ENCODE data around the gene GJB2.

Gene GJB2

DNA sequence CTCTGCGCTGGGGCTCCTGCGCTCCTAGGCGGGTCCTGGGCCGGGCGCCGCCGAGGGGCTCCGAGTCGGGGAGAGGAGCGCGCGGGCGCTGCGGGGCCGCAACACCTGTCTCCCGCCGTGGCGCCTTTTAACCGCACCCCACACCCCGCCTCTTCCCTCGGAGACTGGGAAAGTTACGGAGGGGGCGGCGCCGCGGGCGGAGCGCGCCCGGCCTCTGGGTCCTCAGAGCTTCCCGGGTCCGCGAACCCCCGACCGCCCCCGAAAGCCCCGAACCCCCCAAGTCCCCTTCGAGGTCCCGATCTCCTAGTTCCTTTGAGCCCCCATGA lies at the start of gene GJB2:
GJB2 (minus strand) TSS at position 103 of the 326 bp plus-strand sequence. CDS start 3,357 bp downstream, outside the sequence.
- no peak for DNase-seq

DNA sequence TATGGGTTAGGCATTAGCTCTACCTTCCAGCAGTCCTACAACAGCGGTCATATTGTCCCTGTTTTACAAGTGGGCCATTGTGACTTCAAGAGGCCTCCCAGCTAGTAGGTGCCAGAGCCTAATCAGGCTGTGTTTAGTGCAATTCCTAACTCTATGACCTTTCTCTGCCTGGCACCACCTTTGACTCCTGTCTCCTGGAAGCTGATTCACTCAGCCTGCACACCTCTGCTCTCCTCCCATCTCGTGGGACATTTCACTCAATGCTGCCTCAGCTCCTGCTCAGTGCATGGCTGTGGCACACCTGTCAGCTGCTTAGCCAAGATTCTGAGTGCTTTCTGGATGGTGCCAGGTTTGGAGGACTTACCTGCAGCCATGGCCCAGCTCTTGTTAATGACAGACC lies 48.9 kb upstream of the GJB2 start:
- no peak for DNase-seq

DNA sequence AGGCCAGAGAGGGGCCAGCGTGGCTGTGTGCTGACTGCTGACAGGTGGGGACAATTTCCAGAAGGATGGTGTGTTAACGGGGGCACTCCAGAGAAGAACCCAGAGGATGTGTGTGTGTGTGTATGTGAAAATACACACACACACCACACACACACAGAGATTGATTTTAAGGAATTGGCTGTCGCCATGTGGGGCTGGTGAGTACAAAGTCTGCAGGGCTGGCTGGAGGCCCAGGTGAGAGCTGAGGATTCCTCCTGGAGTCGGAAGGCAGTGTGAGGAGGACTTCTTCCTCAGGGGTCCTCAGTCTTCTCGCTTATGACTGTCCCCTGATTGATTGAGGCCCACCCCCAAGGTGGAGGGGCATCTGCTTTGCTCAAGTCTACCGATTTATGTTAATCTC lies 47.0 kb upstream of the GJB2 start:
- DNase-seq = no peak

DNA sequence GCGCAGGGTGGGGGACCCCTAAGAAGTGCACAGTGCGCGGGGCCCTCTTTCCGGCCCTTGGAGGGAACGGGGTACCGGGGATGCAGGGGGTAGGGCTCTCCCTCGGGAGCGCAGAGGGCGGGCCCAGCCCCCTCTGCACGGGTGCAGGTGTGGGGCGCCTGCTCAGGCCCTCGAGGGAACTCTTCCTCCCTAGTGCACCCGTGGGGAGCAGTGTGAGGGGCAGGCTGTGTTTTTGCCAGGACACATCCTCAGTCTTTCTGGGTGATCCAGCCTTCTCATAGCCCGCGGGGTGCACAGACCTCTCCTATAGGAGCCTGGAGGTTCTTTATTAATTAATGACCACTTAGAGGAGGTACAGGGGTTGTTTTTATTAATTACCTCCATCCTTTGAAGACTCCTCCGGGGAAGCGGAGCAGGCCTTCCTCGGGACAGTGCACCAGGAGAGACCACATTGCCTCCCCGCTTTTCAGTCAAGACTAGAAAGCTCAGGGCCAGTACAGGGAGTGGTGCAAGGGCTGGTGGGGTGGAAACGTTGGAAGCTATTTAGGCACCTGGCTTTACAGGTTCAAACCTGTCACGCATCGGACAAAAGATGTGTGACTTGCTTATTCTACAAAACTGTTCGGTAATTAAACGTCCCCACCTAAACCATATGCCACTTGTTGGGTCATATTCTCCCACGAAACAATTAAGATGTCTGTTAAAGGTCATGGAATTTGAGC lies 40.0 kb upstream of the GJB2 start:
- no peak for DNase-seq

DNA sequence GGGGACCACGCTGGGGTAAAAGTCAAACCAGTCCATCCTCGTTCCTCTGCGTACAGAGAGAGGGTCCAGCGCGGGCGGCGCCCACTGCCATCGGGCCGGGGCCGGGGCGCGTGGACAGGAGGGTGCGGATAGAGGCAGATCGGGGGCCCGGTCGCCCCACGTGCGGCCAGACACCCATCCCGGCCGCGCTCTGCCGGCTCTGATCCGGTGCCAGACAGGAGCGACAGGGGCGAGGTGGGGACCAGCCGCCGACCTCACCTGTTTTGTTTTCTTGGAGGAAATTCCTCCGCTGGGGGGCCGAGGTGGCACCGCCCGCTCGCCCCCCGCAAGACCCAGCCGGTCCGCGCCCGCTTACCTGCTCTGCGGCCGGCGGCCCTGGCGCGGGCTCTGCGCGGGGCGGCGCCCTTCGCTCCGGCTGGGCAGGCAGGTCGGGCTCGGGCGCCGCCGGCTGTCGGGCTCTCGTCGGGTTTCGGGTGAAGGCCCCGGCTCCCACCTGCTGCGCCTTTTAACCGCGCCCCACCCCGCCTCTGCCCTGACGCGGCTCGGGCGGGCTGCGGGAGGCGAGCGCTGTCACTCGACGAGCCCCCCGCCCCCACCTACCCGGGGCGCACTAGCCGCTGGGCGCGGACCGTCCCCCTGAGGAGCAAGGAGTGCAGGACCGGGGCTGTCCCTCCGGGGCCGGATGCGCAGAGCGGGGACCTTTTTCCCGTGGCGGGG lies 39.3 kb upstream of the GJB2 start, which contains the start of gene GJB6:
GJB6 (minus strand) TSS at position 481 of the 717 bp plus-strand sequence. CDS start 8,839 bp downstream, outside the sequence.
- peak; percentile 17 for DNase-seq

DNA sequence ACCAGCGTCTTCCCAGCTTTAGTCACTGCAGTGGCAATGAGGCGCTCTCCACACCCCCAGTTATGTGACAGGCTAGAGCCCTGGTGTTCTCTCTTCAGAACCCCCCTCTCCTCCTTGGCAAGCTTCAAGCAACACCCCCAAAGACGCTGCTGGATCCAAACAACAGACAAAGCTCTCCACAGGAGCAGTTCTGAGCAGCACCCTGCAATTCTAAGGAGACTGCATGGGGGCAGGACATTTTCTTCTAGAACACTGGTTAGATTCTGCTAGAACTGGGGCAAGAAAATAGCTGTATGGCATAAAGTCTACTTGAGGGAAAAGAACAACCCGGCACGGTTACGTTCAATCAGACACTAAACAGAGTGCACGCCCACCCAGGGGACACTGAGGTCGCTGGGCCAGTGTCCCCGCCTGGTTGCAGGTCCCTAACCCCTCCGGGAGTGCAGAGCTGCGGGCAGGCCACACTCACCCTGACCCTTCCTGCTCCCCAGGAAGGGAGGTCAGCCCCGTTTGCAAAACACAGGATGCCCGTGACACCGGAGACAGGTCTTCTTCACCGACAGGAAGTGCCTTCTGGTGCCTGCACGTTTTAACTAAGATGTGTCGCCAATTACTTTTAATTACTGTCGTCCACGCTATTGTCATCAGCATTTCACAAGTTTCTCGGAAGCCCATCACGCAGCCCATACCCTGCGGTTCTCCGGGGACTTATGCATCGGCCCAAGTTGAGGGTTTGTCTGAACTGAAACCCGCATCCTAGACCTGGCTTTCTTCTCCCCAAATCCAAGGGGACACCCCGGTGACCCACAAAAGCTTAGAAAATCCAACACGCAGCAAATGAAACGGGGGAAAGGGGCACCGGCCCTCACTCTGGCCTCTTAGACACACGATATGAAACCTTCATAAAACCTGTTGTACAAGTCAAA lies 38.4 kb upstream of the GJB2 start:
- no peak for DNase-seq

DNA sequence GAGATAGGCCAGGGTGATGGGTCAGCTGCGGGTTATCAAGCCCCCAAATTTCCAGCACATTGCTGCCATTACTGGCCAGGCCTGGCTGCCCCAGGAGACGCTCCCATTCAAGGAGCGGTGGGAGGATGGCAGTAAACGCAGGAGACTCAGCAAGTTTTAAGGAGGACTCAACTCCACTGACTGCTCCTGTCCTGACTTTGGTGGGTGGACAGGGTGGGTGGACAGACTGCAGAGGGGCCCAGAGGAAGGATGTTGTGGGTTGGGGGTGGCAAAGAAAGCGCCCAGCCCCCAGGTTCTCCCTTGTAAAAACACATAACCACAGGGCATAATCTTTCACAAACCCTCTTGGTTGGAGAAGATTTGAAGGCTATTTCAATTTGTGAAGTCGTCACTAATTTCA lies 35.0 kb upstream of the GJB2 start:
- no peak for DNase-seq

DNA sequence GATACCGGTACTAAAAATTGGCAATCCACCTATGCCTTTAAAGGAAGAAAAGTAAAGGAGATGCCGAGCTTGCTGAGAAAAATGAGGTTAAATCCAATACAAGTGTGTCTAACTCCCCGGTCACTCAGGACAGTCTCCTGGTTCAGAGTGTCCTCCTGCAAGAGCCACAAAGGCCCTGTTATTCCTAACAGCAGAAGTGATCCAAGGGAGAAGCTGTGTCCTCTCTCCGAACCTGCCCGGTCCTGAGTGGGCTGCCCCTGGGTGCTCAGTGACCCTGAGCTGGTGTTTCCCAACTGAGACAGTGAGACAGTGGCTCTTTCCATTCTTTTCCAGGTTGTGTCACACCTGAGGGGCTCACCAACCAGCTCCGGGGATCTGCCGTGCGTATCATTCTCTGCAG lies 34.5 kb upstream of the GJB2 start:
- DNase-seq = no peak

DNA sequence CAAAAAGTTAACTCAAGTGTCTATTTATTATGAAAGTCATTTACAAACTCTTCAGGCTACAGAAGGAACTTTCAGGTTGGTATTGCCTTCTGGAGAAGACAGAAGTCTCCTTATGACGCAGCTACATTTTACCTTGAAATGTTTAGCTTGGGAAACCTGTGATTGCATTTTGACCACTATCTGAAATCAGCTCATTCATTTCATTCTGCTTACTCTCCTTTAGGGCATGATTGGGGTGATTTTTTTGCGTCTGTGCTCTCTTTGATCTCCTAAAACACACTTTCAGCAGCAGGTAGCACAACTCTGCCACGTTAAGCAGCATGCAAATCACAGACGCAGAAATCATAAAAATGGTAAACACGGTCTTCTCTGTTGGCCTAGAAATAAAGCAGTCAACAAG lies 29.8 kb upstream of the GJB2 start:
- DNase-seq = no peak

DNA sequence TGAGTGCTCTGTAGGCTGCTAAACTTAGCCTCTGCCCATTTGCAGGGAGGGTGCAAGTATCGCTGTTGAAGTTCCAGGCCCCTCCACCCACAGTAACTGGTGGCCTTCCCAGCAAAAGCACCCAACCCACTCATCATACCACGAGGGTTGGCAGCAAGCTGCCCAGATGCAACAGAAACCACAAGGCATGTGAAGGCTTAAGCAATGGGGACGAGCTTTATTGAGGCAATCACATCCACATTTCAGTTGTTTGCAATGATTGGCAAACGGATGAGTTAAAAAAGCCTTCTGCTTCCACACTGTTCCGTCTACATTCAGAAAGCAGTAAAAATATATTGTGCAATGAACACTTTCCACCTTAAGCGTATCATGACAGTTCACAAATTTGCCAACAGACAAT lies 29.0 kb upstream of the GJB2 start:
- DNase-seq = no peak

DNA sequence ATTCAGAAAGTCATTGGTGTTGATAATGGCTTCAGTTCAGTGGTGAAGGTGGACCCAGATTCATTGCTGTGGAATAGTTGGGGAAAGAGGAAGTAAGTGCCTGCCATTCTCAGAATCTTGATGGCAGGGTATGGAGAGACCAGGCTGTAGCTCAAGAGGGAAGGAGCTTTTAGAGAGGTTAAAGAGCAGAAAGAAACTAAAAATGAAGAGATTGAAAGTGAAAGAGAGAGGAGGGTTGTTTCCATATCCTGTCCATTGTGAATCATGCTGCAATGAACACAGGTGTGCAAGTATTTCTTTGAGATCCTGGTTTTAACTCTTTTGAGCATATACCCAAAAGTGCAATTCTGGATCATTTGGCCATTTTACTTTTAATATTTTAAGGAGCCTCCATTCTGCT lies 26.8 kb upstream of the GJB2 start:
- DNase-seq = no peak

DNA sequence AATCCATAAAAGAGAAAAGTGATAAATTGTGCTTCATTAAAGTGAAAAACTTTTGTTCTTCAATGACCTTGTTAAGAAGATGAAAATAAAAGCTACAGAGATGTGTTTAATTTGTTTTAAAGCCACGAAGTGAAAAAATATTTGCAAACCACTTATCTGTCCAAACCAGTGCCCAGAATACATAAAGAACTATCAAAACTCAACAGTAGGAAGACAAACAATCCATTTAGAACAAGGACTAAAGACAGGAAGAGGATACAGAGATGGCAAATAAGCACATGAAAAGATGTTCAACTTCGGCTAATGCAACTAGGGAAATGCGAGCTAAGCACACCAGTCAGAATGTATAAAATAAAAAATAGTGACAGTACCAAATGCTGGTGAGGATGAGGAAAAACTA lies 24.4 kb upstream of the GJB2 start:
- DNase-seq = no peak

DNA sequence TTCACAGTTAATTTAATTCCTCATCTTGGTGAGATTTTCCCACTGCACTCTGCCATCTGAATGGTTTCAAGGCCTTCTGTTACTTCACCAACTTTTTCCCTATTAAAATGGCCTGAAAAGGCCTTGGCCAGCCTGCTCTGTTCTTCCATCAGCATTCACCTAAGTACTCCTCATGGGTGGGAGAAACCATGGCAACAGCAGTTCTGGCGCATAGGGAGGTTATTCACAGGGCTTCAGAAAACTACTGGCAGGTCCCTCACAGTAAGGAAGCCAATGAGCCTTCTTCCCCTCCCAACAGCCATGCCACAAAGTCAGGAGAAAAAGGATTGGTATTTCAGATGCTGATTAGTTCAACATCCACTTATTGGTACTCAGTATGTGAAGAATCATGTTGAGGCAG lies 17.2 kb upstream of the GJB2 start:
- DNase-seq = no peak

DNA sequence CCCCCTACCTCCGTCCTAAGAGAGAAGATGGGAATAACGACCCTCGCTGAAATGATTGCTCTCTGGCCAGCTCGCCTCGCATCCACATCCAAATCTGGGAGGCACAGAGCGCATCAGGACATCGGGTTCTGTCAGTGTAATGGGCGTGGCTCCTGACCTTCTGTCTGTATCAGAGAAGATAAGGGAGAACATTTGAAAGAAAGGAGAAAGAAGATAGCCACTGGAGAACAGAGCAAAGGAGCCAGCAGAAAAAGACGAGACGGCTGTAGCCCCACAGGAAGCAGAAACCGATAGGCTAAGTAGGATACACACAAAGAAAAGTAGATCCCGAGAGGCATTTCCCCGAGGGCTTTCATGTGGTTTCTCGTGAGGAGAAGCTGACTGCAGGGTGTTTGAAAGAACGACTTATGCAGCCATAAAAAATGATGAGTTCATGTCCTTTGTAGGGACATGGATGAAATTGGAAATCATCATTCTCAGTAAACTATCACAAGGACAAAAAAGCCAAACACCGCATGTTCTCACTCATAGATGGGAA lies 14.0 kb upstream of the GJB2 start:
- no peak for DNase-seq

DNA sequence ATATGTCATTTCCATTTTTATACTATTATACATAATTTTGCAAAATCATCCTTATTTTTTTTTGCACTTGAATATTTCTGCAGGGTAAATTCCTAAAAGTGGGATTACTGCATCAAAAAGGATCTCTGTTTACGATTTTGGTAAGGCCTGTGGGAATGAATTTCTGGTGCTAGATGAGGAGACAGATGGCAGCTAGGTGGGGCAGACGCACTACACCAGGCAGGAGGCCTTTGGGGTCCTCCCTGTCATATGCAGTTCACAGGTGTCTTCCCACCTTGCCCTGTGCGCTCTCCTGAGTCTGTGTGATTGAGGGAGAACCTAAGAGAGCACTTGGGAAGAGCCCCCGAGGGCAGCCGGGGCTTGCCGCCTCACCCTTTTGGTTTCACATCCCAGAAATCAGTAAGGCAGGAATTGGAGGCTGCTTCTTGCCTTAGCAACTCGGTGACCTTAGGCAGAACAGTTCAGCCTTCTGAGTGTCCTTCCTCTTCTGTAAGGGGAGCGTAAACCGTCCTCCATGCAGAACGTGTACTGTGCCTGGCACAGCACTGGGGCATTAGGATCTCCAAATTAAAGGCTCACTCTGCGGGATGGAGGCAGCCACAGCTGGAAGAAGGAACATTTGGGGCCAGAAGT lies 13.4 kb upstream of the GJB2 start:
- DNase-seq = no peak

DNA sequence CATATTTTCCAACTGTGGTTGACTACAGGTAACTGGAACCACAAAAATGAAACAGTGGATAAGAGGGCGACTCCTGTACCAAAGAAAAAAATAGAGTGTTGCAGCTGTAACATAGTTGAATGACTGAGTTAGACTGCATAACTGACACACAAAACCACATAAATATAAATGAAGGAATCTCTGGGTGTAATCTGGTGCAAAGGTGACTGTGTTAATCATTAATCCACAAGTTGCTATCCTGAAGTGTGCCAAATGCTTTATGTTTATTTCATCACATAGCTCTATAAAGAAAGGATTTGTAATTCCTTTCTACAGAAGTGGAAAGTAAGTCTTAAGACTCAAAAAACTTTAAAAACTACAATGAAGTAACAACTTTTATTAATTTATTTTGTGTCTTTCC lies 6.0 kb upstream of the GJB2 start:
- DNase-seq = no peak

DNA sequence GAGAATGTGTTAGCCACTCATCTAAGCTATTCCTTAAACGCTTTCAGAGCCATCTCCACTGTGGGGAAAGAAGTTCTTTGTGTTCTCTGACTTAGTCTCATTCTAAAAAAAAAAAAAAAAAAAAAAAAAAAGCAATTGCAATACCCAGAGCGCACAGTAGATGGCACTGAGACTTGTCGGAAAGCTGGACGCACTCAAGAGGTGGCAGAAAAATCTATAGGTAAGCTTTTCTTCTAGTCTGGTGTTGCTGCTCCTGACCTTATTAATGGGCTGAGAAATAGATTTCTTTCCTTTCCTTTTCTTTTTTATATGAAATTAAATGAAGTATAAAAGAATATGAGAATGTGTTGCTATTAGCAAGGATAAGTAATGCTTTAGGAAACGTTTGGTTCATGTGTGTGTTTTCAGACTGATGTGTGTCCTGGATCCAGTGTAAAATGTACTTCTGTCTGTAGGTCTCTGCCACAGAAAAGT lies 4.7 kb upstream of the GJB2 start:
- no peak for DNase-seq

DNA sequence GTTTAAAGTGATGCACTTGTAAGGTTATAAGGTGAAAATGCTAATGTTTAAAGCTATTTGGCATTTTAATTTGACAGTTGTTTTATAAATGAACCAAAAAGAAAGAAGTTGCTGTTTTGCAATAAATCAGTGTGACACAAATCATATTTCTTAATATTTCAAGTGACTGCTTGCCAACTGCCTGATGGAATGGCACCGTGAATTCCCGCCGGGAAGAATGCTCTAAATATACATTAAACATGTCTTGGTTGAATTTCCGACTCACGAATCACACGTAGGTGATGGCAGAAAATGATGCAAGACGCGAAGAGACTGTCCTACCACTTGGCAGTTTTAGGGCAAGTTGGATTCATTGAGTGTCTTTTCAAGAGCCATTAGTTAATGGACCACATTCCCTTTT lies 3.1 kb upstream of the GJB2 start:
- no peak for DNase-seq

DNA sequence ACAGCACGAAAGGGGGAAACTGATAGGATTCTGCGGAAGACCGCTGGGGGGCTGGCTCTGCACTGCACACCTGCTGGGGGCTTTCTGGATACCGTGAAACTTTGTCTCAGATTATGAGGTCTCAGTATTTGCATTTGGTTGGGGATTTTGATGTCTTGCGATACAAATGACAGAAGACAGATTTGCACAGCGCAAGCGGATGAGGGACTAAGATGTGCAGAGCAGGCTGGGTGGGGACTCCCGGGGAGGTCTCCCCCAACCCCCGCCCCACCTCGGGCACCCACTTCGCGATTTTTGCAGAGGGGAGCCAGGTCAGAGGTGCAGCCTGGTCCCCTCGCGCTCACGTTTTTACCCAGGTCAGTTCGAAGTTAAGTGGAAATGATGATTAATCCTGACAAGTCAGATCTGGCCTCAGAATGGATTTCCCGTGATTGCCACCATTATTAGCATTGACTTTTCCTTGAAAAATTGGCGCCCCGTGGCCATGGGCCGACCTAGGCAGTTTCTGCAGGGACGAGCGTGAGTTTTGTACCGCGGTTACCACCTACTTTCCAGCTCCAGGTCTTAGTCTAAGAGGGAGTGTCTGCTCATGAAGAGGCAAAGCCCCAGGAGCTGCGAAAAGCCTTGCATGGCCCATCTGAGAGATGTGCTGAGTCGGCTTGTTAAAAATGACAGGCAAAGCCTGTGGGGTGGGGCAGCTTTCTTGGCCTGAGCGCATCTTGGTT lies 1.3 kb upstream of the GJB2 start:
- DNase-seq = no peak

DNA sequence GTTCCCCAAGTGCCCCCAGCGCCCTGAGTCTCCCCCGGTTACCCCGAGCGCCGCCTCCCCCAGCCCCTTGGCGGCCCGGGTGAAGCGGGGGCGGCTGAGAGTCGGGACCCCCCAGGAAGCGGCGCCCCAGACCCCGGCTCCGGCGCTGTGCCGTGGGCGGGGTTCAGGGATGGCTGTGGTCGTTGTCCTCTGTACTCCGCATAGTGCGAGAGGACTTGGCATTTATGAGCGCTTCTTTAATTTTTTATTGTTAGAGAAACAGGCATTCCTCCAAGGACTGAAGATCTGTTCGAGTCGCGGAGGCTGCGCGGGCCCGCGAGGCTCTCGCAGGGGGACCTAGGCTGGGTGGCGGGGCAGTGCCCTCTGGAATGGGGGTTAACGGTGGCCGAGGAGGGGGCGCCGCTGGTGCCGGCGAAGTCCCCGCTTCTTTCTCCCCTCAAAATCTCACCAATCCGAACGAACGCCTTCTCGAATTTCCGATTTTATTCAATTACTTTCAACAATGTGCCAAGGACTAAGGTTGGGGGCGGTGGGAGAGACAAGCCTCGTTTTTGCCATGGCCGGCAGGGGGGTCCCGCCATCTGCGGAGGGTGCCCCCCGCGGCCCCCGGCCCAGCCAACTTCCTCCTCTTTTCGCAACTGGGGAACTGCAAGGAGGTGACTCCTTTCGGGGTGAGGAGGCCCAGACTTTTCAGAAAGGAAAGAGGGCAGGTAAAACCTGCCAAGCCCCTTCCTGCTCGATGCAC lies 596 bp upstream of the GJB2 start:
- no peak for DNase-seq

DNA sequence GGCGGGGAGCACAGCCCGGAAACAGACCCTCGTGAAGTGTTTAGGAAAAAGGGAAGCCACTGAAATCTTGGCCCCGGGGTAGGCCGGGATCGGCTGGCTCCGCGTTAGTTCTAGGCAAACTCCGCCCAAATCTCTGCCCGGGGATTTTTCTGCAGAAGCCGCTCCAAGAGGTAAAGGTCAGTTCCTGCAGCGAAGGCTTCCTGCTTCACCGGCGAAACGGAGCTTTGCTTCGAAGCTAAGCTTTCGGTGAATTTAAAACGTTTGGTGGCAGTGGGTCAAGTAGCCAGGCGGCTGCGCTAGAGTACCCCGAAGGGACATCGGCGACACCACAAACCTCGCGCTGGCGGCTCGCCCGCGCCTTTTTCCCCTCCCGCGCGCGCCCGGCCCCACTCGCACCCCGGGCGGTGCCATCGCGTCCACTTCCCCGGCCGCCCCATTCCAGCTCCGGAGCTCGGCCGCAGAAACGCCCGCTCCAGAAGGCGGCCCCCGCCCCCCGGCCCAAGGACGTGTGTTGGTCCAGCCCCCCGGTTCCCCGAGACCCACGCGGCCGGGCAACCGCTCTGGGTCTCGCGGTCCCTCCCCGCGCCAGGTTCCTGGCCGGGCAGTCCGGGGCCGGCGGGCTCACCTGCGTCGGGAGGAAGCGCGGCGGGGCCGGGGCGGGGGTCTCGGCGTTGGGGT lies 441 bp downstream of the GJB2 start:
- DNase-seq = no peak
